Stimulated activated CD4-positive, alpha-beta T cell treated with anti-CD3 and anti-CD28 coated beads, TNF-alpha, amount 100 ng/mL, for 24 hours (primary cell): ENCODE data around the gene ZNF358.

Experiments
- DNase-seq, 3 experiments: peaks; one replicate each; pipeline ENCODE4 v3.0.0-alpha.2; 2020; ENCODE audit warnings: low read depth in 3 of 3

Gene ZNF358

GRCh38 chr19:7520131-7521051, 4.5 kb downstream of the ZNF358 start:
- no peak for DNase-seq

DNA sequence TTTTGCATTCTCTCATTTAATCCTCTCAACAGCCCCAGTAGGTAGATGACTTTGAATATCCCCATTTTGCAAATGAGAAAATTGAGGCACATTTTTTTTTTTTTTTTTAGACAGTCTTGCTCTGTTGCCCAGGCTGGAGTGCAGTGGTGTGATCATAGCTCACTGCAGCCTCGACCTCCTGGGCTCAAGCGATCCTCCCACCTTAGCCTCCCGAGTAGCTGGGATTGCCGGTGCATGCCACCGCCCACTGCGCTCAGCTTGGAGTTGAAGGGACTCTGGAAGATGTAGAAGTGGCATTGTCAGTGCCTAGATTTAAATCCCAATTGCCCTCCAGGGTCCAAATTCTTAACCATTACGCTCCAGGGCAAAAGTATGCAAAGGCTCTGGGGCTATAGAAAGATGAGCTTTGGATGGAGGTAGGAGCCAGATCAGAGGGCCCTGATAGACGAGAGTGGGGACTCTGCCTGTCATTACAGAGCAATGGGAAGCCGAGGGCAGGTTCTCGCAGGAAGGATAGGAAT, 5.7 kb downstream of the ZNF358 start:
- no peak for DNase-seq

- peak; percentile 99 to 100 (median 99) for DNase-seq
Measured at GRCh38 chr19:7522072-7522922, 6.4 kb downstream of the ZNF358 start, which contains the start of gene MCOLN1. MCOLN1 (plus strand) TSS chr19:7522624; CDS start chr19:7522751, 127 bp downstream.

DNA sequence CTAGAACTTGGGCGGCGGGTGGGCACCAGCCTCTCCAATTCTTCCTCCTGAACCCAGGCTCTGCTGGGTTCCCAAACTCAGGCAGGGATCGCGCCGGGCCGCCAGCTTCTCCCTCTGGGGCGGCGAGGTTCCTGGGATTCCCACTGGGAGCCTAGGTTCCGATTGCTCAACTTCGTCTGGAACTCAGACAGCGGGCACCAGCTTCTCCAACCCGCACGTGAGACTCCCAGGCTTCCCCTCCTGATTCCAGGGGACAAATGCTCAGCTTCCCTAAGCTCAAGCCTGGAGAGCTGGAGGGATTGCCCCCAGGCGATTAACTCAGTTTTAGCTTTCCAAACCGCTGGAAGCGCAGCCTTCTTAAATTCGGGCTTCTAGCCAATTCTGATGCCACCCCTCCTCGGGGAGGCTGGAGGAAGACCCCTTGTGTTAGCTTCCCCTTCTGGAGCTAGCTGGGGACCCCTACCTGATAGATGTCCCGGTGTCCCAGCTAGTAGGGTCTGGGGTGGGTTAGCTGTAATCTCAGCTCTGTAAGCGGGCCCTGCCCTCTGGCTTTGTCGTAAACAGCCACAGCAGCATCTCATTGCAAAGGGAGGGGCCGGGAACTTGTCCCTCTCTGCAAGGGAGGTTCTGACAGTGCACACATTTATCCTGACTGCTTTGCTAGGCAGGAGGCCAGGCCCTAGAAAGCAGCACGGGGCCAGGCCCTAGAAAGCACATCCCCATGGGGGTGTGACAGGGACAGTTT, 7.2 kb downstream of the ZNF358 start:
- DNase-seq: no peak

- no peak for DNase-seq
Measured at GRCh38 chr19:7524523-7524922, 8.6 kb downstream of the ZNF358 start.

- no peak for DNase-seq
Measured at GRCh38 chr19:7524992-7525739, 9.3 kb downstream of the ZNF358 start.

GRCh38 chr19:7526059-7526929, 10.4 kb downstream of the ZNF358 start:
- no peak for DNase-seq

- no peak for DNase-seq
Measured at GRCh38 chr19:7527516-7528191, 11.8 kb downstream of the ZNF358 start.

GRCh38 chr19:7528192-7528519, 12.3 kb downstream of the ZNF358 start:
- no peak for DNase-seq

DNA sequence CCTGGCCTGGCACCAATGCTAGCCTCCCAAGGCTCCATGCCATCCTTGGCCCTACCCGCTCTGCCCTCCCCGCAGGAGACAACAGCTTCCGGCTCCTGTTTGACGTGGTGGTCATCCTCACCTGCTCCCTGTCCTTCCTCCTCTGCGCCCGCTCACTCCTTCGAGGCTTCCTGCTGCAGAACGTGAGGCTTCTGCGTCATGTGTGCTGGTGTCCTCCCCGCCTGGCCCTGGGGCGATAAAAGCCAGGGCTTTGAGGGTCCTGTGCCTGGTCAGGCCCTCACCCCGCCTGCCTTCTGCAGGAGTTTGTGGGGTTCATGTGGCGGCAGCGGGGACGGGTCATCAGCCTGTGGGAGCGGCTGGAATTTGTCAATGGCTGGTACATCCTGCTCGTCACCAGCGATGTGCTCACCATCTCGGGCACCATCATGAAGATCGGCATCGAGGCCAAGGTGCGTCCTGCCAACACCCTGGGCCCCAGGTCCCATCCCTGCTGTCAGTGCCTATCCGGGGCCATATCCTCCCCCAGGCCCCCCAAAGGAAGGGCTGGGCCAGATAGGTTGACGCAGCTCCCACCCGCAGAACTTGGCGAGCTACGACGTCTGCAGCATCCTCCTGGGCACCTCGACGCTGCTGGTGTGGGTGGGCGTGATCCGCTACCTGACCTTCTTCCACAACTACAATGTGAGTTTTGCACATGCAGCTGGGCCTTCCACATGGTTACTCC, 12.8 kb downstream of the ZNF358 start:
- no peak for DNase-seq

DNA sequence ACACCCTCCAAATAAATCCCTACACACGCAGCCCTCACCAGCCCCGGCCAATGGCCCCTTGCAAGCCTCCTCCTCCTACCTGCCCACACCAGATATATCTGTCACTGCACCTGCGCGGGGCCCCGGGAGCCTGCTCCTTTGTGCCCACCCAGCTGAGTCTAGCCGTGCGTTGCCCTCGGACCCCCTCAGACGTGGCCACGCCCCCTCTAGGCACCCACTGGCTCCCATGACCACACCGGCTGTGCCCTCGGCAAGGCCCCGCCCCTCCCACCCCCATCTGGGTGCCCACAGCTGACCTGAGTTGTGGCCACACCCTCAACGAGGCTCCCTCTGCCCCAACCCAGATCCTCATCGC, 13.3 kb downstream of the ZNF358 start:
- DNase-seq: no peak

DNA sequence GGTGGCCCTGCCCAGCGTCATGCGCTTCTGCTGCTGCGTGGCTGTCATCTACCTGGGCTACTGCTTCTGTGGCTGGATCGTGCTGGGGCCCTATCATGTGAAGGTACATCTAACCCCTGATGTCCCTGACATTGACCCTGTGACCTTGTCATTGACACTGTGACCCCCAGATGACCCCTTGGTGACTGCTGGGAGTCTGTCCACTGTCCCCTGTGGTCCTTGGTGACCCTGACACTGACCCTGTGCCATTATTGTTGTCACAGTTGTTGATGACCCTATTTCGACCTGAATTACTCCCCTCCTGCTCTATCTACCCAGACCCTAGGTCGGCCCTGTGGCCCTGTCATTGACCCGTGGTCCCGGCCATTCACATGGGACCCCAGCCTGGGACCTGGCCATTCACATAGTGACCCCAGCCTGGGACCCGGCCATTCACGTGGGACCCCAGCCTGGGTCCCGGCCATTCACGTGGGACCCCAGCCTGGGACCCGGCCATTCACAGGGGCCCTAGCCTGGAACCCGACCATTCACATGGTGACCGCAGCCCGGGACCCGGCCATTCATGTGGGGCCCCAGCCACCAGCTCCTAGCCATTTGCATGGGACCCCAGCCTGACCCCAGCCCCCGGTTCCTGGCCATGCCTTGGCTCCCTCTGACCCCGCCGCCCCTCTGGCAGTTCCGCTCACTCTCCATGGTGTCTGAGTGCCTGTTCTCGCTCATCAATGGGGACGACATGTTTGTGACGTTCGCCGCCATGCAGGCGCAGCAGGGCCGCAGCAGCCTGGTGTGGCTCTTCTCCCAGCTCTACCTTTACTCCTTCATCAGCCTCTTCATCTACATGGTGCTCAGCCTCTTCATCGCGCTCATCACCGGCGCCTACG, 13.9 kb downstream of the ZNF358 start:
- no peak for DNase-seq

- DNase-seq: no peak
Measured at GRCh38 chr19:7533281-7533885, 17.5 kb downstream of the ZNF358 start.

DNA sequence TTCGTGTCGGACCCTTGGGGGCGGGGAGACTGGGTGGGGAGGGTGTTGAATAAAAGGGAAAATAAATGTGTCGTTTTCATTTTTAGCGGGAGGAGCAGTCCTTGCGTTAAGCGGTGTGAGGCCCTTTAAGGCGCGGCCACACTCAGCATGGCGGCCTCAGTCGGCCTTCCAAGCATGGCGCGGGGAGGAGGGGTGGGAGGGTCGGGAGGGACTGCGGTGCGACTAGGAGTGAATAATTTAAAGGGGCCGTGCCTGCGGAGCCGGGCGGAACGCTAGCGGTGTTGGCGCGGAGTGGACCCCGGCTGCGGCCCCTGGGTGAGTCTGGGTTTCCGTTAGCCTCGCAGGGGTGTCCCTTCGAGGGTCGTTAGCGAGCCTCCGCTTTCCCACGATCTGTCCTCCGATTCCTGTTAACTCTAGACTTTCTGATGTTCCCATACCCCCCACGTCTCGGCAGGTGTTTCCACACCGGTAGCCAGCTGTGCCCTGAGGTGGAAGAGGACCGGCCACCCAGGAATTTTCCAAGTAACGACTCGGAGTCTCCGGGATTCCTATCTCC, 18.1 kb downstream of the ZNF358 start:
- DNase-seq: peak; percentile 72 to 81 (median 79)

GRCh38 chr19:7534531-7535046, 18.7 kb downstream of the ZNF358 start:
- peak in 2 of 3 experiments; percentile 28 to 38 for DNase-seq

GRCh38 chr19:7535047-7535997, 19.4 kb downstream of the ZNF358 start, which contains the start of gene PNPLA6:
PNPLA6 (plus strand) TSS chr19:7535717; CDS start chr19:7535789, 72 bp downstream.
- peak; percentile 89 to 94 (median 90) for DNase-seq
